Fibroblast of skin of right quadriceps (primary cell): Measurements from ENCODE around the gene NFATC2.

Experiments
- DNase-seq: peaks from one replicate; pipeline ENCODE4 v3.0.0-alpha.2; 2013

The NFATC2 gene

GRCh38 chr20:51447765-51448148 lies 94.8 kb downstream of the NFATC2 start:
- no peak for DNase-seq

- peak; percentile 97 for DNase-seq
Measured at GRCh38 chr20:51447097-51447764, 95.3 kb downstream of the NFATC2 start.

- DNase-seq = peak; percentile 68
Measured at GRCh38 chr20:51446656-51447055, 95.9 kb downstream of the NFATC2 start.

GRCh38 chr20:51446230-51446629 lies 96.3 kb downstream of the NFATC2 start:
- no peak for DNase-seq

GRCh38 chr20:51445591-51445990 lies 96.9 kb downstream of the NFATC2 start:
- DNase-seq = no peak

GRCh38 chr20:51444922-51445438 lies 97.5 kb downstream of the NFATC2 start:
- no peak for DNase-seq

GRCh38 chr20:51444467-51444866 lies 98.1 kb downstream of the NFATC2 start:
- DNase-seq = peak; percentile 66

GRCh38 chr20:51442602-51443001 lies 99.9 kb downstream of the NFATC2 start:
- no peak for DNase-seq

GRCh38 chr20:51440589-51440988 lies 101.9 kb downstream of the NFATC2 start:
- no peak for DNase-seq

GRCh38 chr20:51439160-51439689 lies 103.3 kb downstream of the NFATC2 start:
- no peak for DNase-seq

GRCh38 chr20:51438136-51438535 lies 104.4 kb downstream of the NFATC2 start:
- DNase-seq = no peak

- no peak for DNase-seq
Measured at GRCh38 chr20:51437182-51437924, 105.2 kb downstream of the NFATC2 start.

GRCh38 chr20:51434580-51435247 lies 107.8 kb downstream of the NFATC2 start:
- peak; percentile 89 for DNase-seq

GRCh38 chr20:51434026-51434425 lies 108.5 kb downstream of the NFATC2 start:
- DNase-seq = no peak

GRCh38 chr20:51432875-51433274 lies 109.6 kb downstream of the NFATC2 start:
- no peak for DNase-seq

GRCh38 chr20:51432251-51432784 lies 110.2 kb downstream of the NFATC2 start:
- no peak for DNase-seq

- no peak for DNase-seq
Measured at GRCh38 chr20:51431321-51431720, 111.2 kb downstream of the NFATC2 start.

- DNase-seq = no peak
Measured at GRCh38 chr20:51430198-51430950, 112.1 kb downstream of the NFATC2 start.

GRCh38 chr20:51429696-51430095 lies 112.8 kb downstream of the NFATC2 start:
- no peak for DNase-seq

GRCh38 chr20:51429144-51429482 lies 113.4 kb downstream of the NFATC2 start:
- no peak for DNase-seq

- peak; percentile 40 for DNase-seq
Measured at GRCh38 chr20:51428401-51429143, 113.9 kb downstream of the NFATC2 start.
